Measurements from ENCODE around the gene MYZAP. TPM values are rescaled to one million over a fixed set of nuclear protein-coding genes. Genes with fewer than 3 reads are reported as not detected.

The MYZAP gene
- polyA plus RNA-seq, 1 of the 3 experiments (the other 2 are of a cell fraction), result 0.07 TPM

GRCh38 chr15:57598346-57598745 is 6.6 kb downstream of the MYZAP start:
- Histone ChIP-seq H3K27me3 (ENCODE audit: insufficient read depth) (peaks cover 9% of the 10 kb centered on the region; the same call in 1 of the 2 replicates), H3K79me2 (ENCODE audit: insufficient read depth) (no peaks in the 10 kb centered on the region), H4K20me1 (ENCODE audit: insufficient read depth) (no peaks in the 10 kb centered on the region), H3K4me2 (no peak overlapping the region), H3K9me3 (no peaks in the 10 kb centered on the region), H3K4me1 (ENCODE audit: control insufficient read depth in 1 of 2, insufficient read depth in 2 of 2, low read depth in 1 of 2, low read length in 1 of 2) (peaks cover 0 to 9% of the 10 kb centered on the region in 2 experiments; a peak in 2 of 4 replicates), H3K27ac (ENCODE audit: low read depth in 2 of 2, low read length in 1 of 2) (no peak overlapping the region), H2AFZ (ENCODE audit: low read depth) (no peak overlapping the region), H3F3A (replicated peaks; ENCODE audit: insufficient read depth) (no peaks in the 10 kb centered on the region), H3K36me3 (replicated peaks in 1 of 2; ENCODE audit: control insufficient read depth in 1 of 2, insufficient read depth in 2 of 2, low read length in 1 of 2) (no peaks in the 10 kb centered on the region), H3K4me3 (ENCODE audit: low read depth in 2 of 2, low read length in 1 of 2) (no peak overlapping the region), H3K9me2 (no peaks in the 10 kb centered on the region), H3K9ac (no peak overlapping the region)
- ChIA-PET CTCF (interaction anchor here (1.0 to 2.0 kb wide), 3 partner anchors 13 to 468 kb away, joined by 3 to 10 read pairs (median 5); no protein-coding TSS in a partner anchor), POLR2A (no interaction called here)
- no peak for DNase-seq
- no peak for TF ChIP-seq IRF3 (IDR thresholded peaks at IDR 0.05; ENCODE audit: low read depth, low read length)
- TF ChIP-seq GATA2 (CRISPR knock-in tag; IDR thresholded peaks at IDR 0.05), result no peak
- TF ChIP-seq NFIC (IDR thresholded peaks at IDR 0.05; ENCODE audit: borderline replicate concordance), result no peak
- TF ChIP-seq PBX3 (IDR thresholded peaks at IDR 0.05), result no peak
- TF ChIP-seq JUND (IDR thresholded peaks at IDR 0.05), result no peak
- TF ChIP-seq RAD21 (IDR thresholded peaks at IDR 0.05; ENCODE audit: low read length), result no peak
- no peak for TF ChIP-seq RFX5 (IDR thresholded peaks at IDR 0.05; ENCODE audit: low read length)
- no peak for TF ChIP-seq RCOR1 (IDR thresholded peaks at IDR 0.05; ENCODE audit: low read length)
- no peak for TF ChIP-seq EP300 (IDR thresholded peaks at IDR 0.05; ENCODE audit: borderline replicate concordance in 1 of 2, low read depth in 1 of 2, low read length in 1 of 2)
- no peak for TF ChIP-seq SMC3 (IDR thresholded peaks at IDR 0.05; ENCODE audit: low read depth, low read length)
- TF ChIP-seq ZBTB33 (IDR thresholded peaks at IDR 0.05; ENCODE audit: borderline replicate concordance, low read depth), result no peak
- no peak for TF ChIP-seq MAX (IDR thresholded peaks at IDR 0.05; ENCODE audit: low read depth)
- 68% methylated on average over 5 of the region's 5 CpGs for WGBS (ENCODE audit: low lambda C conversion rate)

GRCh38 chr15:57599296-57599810 is 7.6 kb downstream of the MYZAP start:
- 76% methylated on average over 10 of the region's 10 CpGs for WGBS (ENCODE audit: low lambda C conversion rate)
- Histone ChIP-seq H3F3A (replicated peaks; ENCODE audit: insufficient read depth) (no peaks in the 10 kb centered on the region), H3K9me3 (no peaks in the 10 kb centered on the region), H3K4me1 (ENCODE audit: control insufficient read depth in 1 of 2, insufficient read depth in 2 of 2, low read depth in 1 of 2, low read length in 1 of 2) (peaks cover 0 to 9% of the 10 kb centered on the region in 2 experiments; a peak in 2 of 4 replicates), H3K4me2 (no peak overlapping the region), H3K36me3 (replicated peaks in 1 of 2; ENCODE audit: control insufficient read depth in 1 of 2, insufficient read depth in 2 of 2, low read length in 1 of 2) (no peaks in the 10 kb centered on the region), H3K4me3 (ENCODE audit: low read depth in 2 of 2, low read length in 1 of 2) (no peak overlapping the region), H3K27me3 (ENCODE audit: insufficient read depth) (peaks cover 9% of the 10 kb centered on the region; the same call in 1 of the 2 replicates), H3K79me2 (ENCODE audit: insufficient read depth) (no peaks in the 10 kb centered on the region), H2AFZ (ENCODE audit: low read depth) (no peak overlapping the region), H3K9me2 (no peaks in the 10 kb centered on the region), H4K20me1 (ENCODE audit: insufficient read depth) (no peaks in the 10 kb centered on the region), H3K27ac (ENCODE audit: low read depth in 2 of 2, low read length in 1 of 2) (no peak overlapping the region), H3K9ac (no peak overlapping the region)
- DNase-seq, result no peak
- CTCF ChIA-PET, result interaction anchor here (1.0 to 2.0 kb wide), 3 partner anchors 12 to 466 kb away, joined by 3 to 10 read pairs (median 5); no protein-coding TSS in a partner anchor
- POLR2A ChIA-PET, result no interaction called here
- TF ChIP-seq PBX3 (IDR thresholded peaks at IDR 0.05) (no peak), FOSL2 (IDR thresholded peaks at IDR 0.05; ENCODE audit: borderline replicate concordance, low read depth) (no peak), CHD2 (IDR thresholded peaks at IDR 0.05; ENCODE audit: low read length, partially characterized antibody) (no peak), MAX (IDR thresholded peaks at IDR 0.05; ENCODE audit: low read depth) (no peak), TAF1 (IDR thresholded peaks at IDR 0.05; ENCODE audit: borderline replicate concordance, low read depth, low read length) (no peak), RCOR1 (IDR thresholded peaks at IDR 0.05; ENCODE audit: low read length) (no peak), IRF3 (IDR thresholded peaks at IDR 0.05; ENCODE audit: low read depth, low read length) (no peak), GATA2 (CRISPR knock-in tag; IDR thresholded peaks at IDR 0.05) (no peak), RAD21 (IDR thresholded peaks at IDR 0.05; ENCODE audit: low read length) (no peak)

Measured in SK-N-SH (cell line).